ENCODE data around the gene LRRN3. TPM values are rescaled to one million over a fixed set of nuclear protein-coding genes. Genes with fewer than 3 reads are reported as not detected.

The LRRN3 gene
- total and polyA plus RNA-seq, 2 experiments from 2014 or later: 0.40 TPM; not detected in 1

DNA sequence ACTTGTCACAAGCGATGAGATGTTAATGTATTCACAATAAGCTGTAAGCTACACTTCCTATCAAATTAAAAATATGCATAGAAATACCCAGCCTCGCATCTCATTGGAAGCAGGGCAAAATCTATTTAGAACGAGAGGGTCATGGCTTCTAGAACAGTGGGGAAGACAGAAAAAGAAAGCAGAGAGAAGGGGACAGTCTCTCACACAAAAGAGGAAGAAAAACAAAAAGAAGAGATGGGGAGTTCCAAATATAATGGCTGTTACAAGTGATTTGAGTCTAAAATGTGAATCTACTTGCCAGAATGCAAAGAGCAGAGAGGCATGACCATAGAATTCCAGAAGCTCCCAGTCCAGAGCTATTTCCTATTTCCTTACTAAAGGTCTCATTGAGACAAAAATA lies 13.8 kb downstream of the LRRN3 start:
- Mint-ChIP-seq H3K36me3 (ENCODE audit: low read depth) (no peaks in the 10 kb centered on the region), H3K27me3 (ENCODE audit: insufficient read depth, low read depth, poor library complexity) (no peaks in the 10 kb centered on the region)
- ATAC-seq: no peak

More for the DNA sequence above, 13.8 kb downstream of the LRRN3 start:
- H3K4me1 ChIP-seq (ENCODE audit: insufficient read depth): peaks cover 26% of the 10 kb centered on the region
- H3K9me2 ChIP-seq (ENCODE audit: insufficient read depth): no peaks in the 10 kb centered on the region
- TF ChIP-seq STAT1 (IDR thresholded peaks at IDR 0.05; ENCODE audit: unreplicated experiment) (no peak), JUNB (IDR thresholded peaks at IDR 0.05; ENCODE audit: unreplicated experiment) (no peak), REST (IDR thresholded peaks at IDR 0.05; ENCODE audit: unreplicated experiment) (no peak), CREB1 (CRISPR knock-in tag; IDR thresholded peaks at IDR 0.05; ENCODE audit: low read depth) (no peak), ZNF331 (CRISPR knock-in tag; IDR thresholded peaks at IDR 0.05; ENCODE audit: low read depth) (no peak), EZH2phosphoT487 (IDR thresholded peaks at IDR 0.05; ENCODE audit: unreplicated experiment) (no peak), EZH2 (IDR thresholded peaks at IDR 0.05; ENCODE audit: low read depth, unreplicated experiment) (no peak), NANOG (IDR thresholded peaks at IDR 0.05; ENCODE audit: borderline replicate concordance) (no peak), POLR2AphosphoS5 (IDR thresholded peaks at IDR 0.05; ENCODE audit: low read depth) (no peak), ETS1 (IDR thresholded peaks at IDR 0.05) (no peak)
- TF ChIP-seq, protein P1, sequence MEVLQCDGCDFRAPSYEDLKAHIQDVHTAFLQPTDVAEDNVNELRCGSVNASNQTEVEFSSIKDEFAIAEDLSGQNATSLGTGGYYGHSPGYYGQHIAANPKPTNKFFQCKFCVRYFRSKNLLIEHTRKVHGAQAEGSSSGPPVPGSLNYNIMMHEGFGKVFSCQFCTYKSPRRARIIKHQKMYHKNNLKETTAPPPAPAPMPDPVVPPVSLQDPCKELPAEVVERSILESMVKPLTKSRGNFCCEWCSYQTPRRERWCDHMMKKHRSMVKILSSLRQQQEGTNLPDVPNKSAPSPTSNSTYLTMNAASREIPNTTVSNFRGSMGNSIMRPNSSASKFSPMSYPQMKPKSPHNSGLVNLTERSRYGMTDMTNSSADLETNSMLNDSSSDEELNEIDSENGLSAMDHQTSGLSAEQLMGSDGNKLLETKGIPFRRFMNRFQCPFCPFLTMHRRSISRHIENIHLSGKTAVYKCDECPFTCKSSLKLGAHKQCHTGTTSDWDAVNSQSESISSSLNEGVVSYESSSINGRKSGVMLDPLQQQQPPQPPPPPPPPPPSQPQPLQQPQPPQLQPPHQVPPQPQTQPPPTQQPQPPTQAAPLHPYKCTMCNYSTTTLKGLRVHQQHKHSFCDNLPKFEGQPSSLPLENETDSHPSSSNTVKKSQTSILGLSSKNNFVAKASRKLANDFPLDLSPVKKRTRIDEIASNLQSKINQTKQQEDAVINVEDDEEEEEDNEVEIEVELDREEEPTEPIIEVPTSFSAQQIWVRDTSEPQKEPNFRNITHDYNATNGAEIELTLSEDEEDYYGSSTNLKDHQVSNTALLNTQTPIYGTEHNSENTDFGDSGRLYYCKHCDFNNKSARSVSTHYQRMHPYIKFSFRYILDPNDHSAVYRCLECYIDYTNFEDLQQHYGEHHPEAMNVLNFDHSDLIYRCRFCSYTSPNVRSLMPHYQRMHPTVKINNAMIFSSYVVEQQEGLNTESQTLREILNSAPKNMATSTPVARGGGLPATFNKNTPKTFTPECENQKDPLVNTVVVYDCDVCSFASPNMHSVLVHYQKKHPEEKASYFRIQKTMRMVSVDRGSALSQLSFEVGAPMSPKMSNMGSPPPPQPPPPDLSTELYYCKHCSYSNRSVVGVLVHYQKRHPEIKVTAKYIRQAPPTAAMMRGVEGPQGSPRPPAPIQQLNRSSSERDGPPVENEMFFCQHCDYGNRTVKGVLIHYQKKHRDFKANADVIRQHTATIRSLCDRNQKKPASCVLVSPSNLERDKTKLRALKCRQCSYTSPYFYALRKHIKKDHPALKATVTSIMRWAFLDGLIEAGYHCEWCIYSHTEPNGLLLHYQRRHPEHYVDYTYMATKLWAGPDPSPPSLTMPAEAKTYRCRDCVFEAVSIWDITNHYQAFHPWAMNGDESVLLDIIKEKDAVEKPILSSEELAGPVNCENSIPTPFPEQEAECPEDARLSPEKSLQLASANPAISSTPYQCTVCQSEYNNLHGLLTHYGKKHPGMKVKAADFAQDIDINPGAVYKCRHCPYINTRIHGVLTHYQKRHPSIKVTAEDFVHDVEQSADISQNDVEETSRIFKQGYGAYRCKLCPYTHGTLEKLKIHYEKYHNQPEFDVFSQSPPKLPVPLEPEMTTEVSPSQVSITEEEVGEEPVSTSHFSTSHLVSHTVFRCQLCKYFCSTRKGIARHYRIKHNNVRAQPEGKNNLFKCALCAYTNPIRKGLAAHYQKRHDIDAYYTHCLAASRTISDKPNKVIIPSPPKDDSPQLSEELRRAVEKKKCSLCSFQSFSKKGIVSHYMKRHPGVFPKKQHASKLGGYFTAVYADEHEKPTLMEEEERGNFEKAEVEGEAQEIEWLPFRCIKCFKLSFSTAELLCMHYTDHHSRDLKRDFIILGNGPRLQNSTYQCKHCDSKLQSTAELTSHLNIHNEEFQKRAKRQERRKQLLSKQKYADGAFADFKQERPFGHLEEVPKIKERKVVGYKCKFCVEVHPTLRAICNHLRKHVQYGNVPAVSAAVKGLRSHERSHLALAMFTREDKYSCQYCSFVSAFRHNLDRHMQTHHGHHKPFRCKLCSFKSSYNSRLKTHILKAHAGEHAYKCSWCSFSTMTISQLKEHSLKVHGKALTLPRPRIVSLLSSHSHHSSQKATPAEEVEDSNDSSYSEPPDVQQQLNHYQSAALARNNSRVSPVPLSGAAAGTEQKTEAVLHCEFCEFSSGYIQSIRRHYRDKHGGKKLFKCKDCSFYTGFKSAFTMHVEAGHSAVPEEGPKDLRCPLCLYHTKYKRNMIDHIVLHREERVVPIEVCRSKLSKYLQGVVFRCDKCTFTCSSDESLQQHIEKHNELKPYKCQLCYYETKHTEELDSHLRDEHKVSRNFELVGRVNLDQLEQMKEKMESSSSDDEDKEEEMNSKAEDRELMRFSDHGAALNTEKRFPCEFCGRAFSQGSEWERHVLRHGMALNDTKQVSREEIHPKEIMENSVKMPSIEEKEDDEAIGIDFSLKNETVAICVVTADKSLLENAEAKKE (CRISPR knock-in tag; IDR thresholded peaks at IDR 0.05): no peak
- no peaks in the 10 kb centered on the region for H3F3A ChIP-seq (replicated peaks; ENCODE audit: low read depth)
- no peaks in the 10 kb centered on the region for H4K20me1 ChIP-seq (replicated peaks; ENCODE audit: insufficient read depth)
- H3K36me3 ChIP-seq (ENCODE audit: insufficient read depth): no peaks in the 10 kb centered on the region
- H3K27ac Mint-ChIP-seq: peak overlapping the region; percentile 78
- H3K4me1 Mint-ChIP-seq: peaks cover 33% of the 10 kb centered on the region
- H3K79me2 ChIP-seq (replicated peaks; ENCODE audit: insufficient read depth): no peaks in the 10 kb centered on the region
- H3K4me2 ChIP-seq: peak overlapping the region; percentile 22; the same call in 1 of the 2 replicates
- H3K4me3 Mint-ChIP-seq: no peak overlapping the region
- H2AFZ ChIP-seq: no peak overlapping the region
- no peak overlapping the region for H3K27ac ChIP-seq (ENCODE audit: low read depth)
- no peak for DNase-seq (ENCODE audit: low spot score)
- no peaks in the 10 kb centered on the region for H3K9me3 Mint-ChIP-seq
- no peak overlapping the region for H3K4me3 ChIP-seq
- no peaks in the 10 kb centered on the region for H3K27me3 ChIP-seq (ENCODE audit: insufficient read depth)

Data from GM23338 (cell line).